DMS114 treated with DMSO at 0.1 percent for 48 hours (cell line): ENCODE data around the gene APOBEC3F.
"Not testable (repeated sequence)": the region's sequence is repeated elsewhere in the genome, so short reads cannot be mapped to it uniquely, and the experiment has no call there.

ENCODE experiments used
- DNase-seq: peaks from one replicate; lab custom pipeline; 2025; ENCODE audit not compliant: unreplicated experiment; lab: John Stamatoyannopoulos, UW

APOBEC3F gene

GRCh38 chr22:39026509-39027150 is 14.0 kb upstream of the APOBEC3F start:
- no peak for DNase-seq

- no peak for DNase-seq
Observed at GRCh38 chr22:39027717-39028116, 12.9 kb upstream of the APOBEC3F start.

DNA sequence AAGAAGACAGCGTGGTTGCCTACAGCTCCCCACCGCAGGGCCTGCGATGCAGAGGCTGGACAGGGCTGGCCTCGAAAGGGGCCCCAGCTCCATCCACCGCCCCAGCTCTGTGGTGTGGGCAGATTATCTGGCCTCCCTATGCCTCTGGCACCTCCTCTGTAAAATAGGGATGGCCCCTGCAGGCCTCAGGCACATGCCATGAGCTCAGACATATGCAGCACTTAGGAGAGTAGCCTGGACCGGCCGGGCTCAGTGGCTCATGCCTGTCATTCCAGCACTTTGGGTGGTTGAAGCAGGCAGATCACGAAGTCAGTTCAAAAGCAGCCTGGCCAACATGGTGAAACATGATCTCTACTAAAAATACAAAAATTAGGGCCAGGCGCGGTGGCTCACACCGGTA is 12.4 kb upstream of the APOBEC3F start:
- no peak for DNase-seq

GRCh38 chr22:39029227-39029626 is 11.4 kb upstream of the APOBEC3F start:
- no peak for DNase-seq

GRCh38 chr22:39030705-39031104 is 10.0 kb upstream of the APOBEC3F start:
- no peak for DNase-seq

GRCh38 chr22:39031434-39032295 is 9.0 kb upstream of the APOBEC3F start:
- not testable (repeated sequence) for DNase-seq

DNA sequence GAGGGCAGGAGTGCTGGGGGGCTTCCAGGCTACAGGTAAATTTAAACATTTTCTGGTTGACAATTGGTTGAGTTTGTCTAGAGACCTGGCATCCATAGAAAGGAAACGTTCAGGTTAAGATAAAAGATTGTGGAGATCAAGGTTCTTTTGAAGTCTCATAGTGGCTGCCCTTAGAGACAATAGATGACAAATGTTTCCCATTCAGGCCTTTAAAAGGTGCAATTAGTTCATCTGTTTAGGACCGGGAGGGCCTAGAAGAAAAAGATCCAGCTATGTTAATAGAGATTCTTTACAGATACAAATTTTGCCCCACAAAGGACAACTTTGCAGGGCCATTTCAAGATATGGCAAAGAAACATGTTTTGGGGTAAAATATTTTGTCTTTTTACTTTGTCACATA is 3.6 kb upstream of the APOBEC3F start:
- not testable (repeated sequence) for DNase-seq

DNA sequence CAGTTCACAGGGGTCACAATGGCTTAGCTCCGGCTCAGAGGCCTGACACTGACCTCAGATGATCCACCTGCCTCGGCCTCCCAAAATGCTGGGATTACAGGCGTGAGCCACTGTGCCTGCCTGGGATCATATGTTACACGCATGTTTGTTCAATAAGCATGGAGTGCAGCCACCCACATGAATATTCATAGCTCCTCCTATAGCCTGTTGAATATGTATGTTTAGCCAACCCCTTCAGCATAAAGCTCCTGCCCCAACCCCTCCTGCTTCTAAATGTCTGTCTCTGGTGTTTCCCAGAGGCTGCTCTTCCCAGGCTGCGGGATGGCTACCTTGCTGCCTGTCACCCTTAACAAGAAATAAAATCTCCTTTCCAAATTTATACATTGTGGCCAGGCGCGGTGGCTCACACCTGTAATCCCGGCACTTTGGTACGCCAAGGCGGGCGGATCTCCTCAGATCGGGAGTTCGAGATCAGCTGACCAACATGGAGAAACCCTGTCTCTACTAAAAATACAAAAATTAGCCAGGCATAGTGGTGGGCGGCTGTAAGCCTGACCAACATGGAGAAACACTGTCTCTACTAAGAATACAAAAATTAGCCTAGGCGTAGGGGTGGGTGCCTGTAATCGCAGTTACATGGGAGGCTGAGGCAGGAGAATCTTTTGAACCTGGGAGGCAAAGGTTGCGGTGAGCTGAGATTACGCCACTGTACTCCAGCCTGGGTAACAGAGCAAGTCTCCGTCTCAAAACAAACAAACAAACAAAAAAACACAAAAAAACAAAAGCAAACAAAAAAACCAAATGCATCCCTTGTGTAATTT is 1.1 kb upstream of the APOBEC3F start:
- DNase-seq = no peak

GRCh38 chr22:39040155-39040537 is 518 bp upstream of the APOBEC3F start:
- DNase-seq = not testable (repeated sequence)

- no peak for DNase-seq
Observed at GRCh38 chr22:39041908-39042307, 1.2 kb downstream of the APOBEC3F start.

DNA sequence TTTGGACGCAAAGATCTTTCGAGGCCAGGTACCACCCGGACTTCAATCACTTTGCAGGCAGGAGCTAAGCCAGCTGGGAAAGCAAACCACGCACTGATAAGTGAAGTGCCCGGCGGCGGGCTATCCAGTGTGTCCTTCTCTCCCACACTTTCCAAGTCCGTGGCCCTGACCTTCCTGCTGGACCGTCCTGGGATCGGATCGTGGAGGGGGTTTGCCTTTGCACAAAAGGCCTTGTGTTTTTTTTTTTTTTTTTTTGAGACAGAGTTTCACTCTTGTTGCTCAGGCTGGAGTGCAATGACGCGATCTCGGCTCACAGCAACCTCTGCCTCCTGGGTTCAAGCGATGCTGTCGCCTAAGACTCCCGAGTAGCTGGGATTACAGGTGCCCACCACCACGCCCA is 2.4 kb downstream of the APOBEC3F start:
- DNase-seq = not testable (repeated sequence)

GRCh38 chr22:39045136-39045535 is 4.5 kb downstream of the APOBEC3F start:
- DNase-seq = not testable (repeated sequence)

DNA sequence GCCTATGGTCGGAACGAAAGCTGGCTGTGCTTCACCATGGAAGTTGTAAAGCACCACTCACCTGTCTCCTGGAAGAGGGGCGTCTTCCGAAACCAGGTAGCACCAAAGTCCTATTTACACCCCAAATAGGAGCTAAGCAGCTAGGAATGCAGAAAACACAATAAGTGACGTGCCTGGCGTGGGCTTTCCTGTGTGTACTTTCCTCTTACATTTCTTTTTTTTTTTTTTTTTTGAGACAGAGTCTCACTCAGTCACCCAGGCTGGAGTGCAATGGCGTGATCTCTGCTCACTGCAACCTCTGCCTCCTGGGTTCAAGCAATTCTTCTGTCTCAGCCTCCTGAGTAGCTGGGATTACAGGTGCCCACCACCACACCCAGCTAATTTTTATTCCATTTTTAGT is 8.8 kb downstream of the APOBEC3F start:
- not testable (repeated sequence) for DNase-seq

DNA sequence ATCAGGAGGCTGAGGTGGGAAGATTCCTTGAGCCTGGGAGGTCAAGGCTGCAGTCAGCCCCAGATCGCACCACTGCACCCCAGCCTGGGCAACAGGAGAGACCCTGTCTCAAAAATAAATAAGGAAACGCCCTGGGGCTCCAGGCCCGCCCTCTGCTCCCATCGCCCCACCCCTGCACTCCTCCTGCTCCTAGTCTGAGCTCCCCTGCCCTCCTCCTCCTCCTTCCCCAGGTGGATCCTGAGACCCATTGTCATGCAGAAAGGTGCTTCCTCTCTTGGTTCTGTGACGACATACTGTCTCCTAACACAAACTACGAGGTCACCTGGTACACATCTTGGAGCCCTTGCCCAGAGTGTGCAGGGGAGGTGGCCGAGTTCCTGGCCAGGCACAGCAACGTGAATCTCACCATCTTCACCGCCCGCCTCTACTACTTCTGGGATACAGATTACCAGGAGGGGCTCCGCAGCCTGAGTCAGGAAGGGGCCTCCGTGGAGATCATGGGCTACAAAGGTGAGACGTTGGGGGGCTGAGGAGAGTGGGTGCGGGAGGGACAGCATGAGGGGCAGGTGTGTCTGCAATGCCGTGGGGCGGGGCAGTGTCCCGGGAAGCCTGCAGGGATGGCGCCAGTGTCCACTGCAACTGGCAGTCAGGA is 11.3 kb downstream of the APOBEC3F start:
- DNase-seq = not testable (repeated sequence)

GRCh38 chr22:39055658-39056057 is 15.0 kb downstream of the APOBEC3F start:
- no peak for DNase-seq

DNA sequence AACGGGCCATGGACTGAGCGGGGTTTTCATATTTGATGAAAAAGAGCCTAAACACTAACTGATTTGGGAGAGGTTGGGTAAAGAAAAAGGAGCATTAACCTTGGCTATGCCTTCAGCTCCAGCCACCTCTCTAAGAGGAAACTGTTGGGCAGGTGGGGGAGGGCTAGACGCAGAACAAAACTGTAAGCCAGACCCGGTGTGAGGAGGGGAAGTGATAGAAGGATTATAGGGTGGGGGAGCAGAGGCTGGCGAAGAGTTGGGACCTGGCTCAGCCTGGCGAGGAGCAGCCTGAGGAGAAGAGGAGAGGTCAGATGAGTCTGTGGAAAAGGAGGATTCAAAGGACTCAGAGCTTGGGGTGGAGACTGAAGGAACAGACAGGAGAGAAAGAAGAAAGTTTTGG is 20.6 kb downstream of the APOBEC3F start:
- not testable (repeated sequence) for DNase-seq

DNA sequence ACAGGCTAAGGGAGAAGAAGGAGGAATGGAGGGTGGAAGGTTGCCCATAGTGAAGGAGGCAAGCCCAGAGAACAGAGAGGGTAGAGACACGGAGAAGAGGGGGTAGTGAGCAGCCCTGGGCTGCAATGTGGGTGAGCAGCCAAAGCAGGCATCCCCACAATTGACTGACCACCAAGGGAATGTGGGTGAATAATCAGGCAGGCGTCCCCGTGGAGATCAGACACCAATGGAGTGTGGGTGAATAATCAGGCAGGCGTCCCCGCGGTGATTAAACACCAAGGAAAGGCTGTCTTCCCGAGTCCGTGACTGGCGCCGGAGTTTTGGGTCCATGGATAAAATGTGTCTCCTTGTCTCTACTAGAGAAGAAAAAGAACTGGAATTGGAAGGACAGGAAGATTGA is 21.3 kb downstream of the APOBEC3F start:
- DNase-seq = not testable (repeated sequence)

- not testable (repeated sequence) for DNase-seq
Observed at GRCh38 chr22:39063904-39064303, 23.2 kb downstream of the APOBEC3F start.

DNA sequence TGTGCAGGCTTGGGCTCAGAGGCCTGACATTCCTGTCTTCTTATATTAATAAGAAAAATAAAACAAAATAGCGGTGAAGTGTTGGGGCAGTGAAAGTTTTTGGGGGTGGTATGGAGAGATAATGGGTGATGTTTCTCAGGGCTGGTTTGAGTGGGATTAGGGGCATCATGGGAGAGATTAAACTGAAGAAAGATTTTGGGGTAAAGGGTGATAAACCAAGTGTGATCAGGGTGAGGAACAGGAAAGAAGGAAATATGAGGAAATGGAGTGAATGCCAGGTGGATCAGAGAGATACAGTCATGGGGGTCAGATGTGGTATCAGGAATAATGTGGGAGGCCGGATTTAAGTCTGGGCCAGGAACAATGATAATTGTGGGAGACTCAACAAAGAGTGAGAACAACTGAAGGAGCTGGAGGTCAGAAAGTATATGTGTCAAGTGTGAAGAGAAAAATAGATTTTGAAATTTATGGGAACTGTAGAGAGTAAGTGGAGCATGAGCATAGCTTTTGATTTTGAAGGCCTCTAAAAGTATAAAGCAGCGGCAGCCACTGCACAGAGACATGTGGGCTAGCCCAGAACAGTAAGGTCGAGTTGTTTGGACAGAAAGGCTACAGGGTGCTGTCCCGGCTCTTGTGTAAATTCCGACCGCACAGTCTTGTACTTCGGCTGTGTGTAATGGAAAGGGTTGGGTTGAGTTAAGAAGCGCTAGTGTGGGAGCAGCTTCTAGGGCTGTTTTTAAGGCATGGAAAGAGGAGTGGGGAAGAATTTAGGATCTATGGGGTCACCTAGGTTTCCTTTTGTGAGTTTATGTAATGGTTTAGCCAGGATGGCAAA is 26.0 kb downstream of the APOBEC3F start:
- DNase-seq = not testable (repeated sequence)
